Femur (tissue), 1 donor: Measurements from ENCODE around the gene TH.

Experiments
- DNase-seq: peaks from one replicate; pipeline ENCODE4 v3.0.0-alpha.2; 2017

The TH gene

DNA sequence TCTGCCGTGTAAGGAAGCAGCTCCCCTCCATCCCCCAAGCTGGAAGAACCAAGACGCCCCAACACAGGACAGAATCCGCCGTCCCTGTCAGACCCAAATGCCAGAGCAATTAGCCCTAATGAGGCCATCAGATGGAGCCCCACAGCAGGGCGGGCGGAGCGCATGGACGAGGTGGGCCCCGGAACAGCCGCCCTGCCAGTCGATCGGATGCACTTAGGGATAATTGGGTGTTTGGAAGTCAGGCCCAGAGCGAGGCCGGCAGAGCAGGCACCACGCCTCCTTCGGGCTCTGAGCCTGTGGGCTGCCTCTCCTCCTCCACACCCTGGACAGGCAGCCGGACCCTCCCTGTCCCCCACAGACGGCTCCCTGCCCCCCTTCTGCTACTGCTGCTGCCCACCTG is 5.5 kb upstream of the TH start:
- no peak for DNase-seq

DNA sequence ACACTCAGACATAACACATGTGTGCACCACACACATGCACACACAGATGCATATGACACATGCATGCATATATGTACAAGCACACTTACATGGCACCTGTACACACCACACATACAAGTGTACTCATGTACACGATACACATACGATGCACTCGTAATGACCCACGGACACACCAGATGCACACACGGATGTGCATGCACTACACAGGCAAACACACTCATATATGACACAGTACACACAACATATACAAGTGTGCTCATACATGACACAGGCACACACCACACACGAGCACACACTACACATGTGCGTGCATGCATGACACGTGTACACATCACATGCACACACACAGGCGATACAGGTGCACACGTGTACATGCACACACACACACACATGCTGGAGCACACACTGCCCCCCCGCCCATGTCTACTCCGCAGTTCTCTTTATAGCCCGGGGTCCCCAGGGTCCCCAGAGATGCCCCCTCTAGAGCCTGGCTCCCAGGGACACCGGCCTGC is 4.8 kb upstream of the TH start:
- no peak for DNase-seq

DNA sequence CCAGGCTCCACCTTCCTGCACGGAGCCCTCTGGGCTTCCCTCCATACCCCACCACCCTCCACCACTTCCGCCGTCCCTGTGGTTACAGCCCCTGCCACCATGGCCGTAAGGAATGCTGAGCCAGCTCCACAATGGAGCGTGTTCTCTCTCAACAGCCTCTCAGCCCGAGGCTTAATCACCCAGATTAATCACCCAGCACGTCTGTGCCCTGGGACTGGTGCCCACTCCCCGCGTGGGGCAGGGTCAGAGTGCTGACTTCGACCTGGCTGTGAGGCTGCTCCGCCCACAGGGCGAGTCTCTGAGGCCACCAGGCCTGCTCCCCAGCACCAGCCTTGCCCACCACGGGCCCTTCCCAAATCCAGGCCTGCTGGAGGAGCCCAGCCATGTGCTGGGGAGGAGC is 4.0 kb upstream of the TH start:
- no peak for DNase-seq

DNA sequence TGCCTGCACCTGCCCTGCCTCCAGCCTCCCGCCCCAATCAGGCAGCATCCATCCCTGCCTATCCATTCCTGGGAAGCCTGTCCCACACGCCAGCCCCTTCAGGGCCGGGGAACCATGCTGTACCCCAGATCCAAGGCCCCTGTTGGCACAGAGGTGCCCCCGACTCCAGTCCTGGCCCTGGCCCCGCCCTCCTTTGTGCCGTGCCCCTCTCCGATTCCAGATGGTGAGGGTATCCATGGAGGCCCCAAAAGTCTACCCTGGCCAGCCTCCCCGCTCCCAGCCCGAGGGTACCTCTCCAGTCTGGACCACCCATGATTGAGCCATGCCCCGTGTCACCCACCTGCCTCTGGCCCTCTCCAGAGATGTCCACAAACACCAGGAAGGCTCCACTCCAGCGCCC is 2.7 kb upstream of the TH start:
- no peak for DNase-seq

DNA sequence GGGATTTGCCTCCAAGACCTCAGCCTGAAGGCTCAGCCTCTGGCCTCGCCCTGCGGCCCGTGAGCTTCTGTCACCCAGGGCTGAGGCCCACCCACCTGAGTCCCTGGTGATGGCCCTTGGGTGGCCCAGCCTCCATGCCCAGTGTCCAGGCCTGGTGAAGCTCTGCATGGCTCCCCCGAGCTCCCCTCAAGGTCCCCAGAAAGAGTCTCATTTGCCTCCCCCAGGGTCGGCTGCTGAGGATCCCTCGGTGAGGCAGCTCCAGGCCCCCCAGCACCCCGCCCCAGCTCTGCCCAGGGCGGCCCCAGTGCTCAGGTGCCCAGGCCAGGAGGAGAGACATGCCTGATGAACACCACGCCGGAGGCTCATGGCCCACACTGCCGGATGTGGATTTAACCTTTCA is 2.1 kb upstream of the TH start:
- DNase-seq: no peak

DNA sequence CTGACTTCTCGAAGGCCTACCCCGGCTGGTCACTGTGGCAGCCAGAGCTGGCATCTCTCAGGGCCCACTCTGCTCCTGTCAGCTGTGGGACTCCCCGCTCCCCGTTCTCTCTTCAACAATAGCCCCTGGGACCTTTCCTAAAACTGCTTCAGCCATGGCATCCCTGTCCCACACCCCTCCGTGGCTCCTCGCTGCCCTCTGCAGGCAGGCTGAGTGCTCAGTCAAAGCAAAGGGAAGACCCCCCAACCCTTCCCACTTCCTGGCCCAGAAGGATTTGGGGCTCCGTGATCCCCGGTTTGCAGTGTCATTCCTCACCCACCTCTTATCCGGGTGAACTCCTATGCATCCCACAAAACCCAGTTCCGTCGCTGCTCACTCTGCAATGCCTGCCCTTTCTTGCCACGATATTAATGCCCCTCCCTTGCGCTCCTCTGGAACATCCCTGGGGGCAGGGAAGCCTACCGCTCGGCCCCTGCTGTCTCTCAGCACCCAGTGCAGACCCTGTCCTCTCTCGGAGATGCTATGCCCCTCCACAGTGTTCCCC is 1.6 kb upstream of the TH start:
- DNase-seq: no peak

DNA sequence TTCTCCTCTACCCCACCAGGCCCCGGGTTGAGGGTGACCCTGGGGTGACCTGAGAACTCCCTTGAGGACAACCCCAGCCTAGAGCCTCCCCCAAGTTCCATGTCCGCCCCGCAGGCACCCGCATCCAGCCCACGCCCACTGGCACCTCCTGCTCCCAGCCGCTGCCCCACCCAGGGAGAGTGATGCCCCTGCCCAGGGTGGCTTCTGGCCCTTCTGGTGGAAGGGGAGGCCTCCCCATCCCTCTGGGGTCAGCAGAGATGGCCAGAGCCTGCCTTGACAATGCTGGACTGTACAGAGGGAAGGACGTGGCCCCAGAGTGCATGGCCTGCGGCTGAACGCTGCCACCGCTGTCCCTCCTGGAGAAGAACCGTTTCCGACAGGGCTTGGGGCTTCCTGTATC is 1.1 kb upstream of the TH start:
- no peak for DNase-seq

DNA sequence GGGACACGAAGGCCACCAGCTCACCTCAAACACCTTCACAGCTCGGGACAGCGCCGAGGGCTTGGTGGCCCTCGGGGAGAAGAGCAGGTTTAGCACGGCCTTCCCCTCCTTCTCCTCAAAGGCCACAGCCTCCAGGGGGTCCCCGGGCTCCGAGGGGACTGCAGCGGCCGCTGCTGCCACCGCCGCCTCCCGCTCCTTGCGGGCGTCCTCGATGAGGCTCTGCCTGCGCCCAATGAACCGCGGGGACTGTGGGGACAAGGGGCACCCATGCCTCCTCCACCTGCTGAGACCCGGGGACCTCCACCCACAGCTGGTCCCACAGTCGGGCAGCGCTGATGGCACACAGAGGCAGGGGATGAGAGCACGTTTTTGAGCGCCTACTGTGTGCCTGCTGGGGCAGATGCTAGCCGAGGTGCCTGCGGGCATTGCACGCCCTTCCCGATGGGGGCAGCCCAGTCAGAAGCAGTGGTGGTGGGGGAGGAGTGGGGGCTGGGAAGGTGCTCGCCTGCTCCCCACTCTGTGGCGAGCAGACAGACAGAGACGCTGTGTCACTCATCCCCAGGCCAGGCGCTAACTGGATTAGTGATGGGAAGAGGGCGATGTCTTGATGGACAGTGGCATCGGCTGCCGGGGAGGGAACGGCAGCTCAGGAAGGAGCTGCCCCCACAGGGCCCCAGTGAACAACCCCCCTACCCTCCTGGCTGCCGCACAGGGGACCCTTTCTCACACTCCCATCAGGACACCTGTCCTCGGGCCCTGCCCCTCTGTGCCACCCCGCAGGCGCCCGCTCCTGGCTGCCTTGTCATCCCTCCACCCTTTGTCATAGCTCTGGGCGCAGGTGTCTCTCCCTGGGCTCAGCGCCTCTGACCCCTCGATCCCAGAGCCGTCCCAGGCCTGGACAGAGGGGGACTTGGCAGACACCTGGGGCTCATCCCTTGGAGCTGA is 1.7 kb downstream of the TH start:
- DNase-seq: no peak

DNA sequence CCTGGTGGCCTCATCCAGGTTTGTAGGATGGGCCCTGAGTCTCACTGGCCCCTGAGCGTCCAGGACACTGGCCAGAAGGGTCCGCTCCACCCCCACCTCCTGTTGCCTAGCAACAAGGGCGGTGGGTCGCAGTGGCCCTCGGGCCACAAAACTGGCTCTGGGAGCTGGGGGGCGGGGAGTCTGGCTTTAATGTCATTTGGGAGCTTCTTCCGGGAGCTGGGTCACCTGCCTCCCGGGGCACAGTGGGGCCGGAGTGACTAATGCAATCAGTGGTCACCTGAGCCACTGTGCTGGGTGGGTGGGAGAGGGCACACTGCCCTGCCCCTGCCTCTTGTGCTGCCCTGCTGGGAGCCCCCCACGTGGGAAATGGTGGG is 2.6 kb downstream of the TH start:
- no peak for DNase-seq

DNA sequence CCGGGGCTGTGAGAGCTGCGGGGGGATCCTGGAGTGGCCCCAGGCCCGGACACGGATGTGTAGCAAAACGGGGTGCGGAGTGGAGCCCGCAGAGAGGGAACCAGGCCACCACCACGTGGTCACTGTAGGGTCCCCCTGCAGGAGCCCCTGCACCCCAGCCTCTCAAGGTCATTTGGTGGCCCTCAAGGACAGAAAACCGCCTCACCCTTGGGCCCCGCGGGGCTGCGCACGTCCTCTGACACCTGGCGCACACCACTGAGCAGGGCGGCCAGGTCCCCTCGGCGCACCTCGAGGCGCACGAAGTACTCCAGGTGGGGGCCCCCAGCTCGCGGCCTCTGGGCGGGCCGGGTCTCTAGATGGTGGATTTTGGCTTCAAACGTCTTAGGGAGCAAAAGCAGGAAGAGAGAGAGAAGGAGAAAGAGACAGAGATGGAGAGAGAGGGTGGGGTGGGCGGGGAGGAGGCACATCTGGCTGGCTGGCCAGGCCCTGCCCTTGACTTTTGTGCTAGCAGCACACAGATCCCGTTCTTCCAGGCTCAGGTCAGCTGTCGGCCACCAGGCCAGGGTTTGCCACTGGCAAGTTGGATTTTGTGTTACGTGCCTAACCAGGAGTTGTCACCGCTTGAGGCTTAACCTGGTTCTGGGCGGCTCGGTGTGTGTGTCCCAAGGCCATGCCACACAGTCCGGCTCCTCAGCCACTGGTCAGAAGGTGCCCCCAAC is 3.2 kb downstream of the TH start:
- DNase-seq: no peak

DNA sequence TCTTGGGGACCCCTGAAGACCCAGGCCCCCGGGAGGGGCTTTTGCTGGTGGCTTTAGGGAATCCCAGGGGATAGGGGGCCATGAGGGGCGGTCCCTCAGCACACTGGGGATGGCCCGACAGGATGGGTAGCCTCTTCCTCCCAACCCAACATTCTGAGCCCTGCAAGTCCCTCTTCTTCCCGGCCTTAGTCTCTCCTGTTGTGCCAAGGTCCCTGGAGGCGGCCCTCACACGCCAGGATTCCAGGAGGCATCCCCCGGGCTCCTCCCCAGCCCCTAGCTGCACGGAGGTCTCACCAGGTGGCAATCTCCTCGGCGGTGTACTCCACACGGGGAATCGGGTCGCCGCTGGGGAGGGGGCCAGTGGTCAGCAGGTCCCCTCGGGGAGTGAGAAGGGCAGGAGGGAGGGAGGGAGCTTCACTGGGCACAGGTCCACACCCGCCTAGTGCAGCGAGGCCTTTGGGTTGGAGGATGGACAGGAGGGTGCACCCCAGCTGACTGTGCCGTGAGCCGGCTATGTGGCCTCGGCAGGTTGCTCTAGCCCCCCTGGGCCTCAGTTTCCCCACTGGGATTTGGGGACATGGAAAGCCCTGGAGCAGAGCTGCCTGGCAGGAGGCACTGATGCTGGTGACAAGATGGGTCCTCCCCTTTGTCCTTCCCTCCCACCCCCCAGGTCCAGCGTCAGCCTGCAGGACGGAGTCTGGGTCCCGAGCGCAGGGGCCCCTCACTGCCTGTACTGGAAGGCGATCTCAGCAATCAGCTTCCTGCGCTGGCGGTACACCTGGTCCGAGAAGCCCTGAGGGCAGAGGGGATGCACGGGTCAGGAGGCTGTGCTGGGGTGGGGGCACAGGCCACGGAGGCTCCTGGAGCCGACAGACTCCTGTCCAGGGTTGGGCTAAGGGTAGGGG is 4.2 kb downstream of the TH start:
- DNase-seq: no peak

DNA sequence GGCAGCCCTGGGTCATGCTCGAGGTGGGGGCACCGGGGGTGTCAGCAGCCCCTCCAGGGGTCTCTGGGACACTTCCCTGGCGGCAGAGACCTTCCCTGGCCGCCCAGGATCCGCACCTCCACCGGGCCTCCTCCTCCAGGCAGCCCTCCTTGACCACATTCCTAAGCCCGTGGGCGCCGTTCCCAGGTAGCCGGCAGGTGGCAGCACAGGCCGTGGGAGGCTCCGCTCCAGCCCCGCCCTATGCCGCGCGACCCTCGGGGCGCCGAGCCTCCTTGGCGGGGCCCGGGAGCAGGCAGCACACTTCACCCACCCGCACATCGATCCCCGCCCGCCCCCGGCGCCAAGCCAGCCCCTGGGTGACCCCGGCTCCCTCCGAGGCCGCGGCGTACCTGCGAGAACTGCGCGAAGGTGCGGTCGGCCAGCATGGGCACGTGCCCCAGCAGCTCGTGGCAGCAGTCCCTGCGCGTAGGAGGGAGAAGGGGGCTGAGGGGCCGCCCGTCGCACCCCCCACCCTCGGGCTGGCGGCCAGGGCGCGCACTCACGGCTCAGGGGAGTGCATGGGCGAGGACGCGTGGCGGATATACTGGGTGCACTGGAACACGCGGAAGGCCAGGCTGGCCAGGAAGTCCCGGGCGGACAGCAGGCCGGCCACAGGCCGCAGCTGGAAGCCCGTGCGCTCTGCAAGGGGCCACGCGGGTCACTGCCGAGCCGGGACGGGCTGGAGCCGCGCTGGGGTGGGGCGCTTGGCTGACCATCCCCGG is 5.3 kb downstream of the TH start:
- no peak for DNase-seq

DNA sequence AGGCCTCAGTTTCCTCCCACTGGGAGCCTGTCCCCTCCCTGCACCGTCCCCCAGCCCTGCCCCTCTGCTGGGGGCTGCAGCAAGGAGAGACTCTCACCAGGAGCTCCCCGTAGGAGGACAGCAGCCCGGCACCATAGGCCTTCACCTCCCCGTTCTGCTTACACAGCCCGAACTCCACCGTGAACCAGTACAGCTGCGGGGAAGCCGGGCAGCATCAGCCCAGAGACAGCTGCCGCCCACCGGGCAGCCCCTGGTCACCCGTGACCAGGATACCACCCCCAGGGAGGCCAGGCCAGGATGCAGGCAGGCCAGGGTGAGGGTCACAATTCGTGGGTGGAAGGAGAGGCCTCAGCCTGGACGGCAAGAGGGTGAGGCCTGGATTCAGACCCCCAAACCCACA is 6.0 kb downstream of the TH start:
- DNase-seq: no peak

DNA sequence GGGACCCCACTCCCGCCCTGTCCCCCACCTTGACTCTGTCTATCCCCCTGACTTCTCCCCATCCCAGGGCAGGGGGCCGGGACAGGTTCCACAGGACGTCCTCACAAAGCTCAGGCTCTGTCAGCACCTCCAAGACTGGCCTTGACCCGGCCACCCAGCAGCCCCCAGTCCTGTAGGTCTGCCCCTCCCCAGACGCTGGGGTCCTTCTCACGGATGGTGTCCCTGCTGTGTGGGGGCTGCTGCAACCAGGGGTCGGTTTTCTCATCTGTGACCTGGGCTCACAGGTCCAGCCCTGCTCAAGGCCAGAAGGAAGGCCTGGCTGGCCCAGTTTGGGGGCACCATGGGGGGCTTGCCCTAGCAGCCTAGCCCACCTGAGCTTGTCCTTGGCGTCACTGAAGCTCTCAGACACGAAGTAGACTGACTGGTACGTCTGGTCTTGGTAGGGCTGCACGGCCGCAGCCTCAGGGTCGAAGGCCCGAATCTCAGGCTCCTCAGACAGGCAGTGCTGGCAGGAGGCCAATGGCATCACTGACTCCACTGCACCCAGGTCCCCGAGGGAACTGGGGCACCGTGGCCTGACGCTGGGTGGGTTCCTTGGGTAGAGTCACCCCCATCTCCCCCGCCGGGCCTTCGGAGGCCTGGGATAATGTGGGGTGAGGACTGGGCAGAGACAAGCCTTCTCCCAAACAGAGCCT is 6.6 kb downstream of the TH start:
- DNase-seq: no peak

DNA sequence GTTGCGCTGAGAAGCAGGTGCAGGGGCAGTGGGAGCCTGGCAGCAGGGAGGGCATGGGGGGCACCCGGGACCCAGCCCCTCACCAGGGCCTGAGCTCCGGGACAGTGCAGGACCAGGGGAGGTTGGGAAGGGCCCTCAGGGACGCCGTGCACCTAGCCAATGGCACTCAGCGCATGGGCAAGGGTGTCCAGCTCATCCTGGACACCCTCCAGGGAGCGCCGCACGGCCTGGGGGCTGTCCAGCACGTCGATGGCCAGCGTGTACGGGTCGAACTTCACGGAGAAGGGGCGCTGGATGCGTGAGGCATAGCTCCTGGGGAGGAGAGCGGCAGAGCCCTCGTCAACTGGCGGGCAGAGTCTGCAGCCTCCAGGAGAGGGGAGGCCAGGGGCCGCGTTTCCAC is 7.5 kb downstream of the TH start:
- DNase-seq: no peak

DNA sequence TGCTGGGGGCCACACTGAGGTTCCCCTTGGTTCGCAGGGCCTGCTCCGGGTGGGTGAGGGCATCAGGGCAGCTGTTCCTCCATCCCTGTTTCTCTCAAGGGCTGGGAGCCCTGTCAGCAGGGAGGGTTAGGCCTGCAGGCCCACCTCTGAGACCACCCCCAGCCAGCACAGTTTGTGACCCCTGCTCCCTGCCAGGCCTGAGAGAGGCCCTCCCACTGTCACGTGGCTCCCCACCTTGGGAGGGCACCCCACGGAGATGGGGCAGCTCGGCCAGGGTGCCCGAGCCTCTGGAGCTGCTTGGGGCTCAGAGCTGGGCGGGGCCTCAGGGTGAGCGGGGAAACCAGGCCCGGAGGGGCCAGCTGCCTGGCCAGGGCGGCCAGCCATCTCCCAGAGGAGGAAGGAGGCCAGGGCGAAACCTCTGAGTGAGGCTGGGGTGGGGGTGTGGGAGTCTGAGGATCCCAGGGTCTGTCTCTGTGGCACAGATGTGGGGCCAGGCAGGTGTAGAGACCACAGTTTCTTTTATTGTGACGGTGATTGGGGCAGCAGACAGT is 8.1 kb downstream of the TH start:
- no peak for DNase-seq

DNA sequence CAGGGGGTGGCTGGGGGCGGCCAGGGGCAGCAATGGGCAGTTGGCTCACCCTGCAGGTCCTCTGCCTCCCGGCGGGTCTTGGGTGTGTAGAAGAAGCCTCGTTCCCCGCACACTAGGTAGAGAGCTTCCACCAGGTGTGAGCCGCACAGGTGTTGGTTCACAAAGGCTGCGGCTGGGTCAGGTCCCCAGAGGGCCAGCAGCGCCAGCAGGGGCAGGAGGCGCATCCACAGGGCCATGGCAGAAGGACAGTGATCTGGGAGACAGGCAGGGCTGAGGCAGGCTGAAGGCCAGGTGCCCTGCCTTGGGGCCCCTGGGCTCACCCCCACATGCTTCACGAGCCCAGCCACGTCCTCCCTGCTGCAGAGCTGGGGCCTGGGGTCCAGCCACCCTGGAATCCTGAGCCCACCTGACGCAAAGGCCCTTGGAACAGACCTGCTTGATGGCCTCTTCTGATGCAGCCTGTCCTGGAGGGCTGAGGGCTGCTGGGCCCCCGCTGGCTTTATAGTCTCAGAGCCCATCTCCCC is 10.8 kb downstream of the TH start, which contains the start of gene INS:
Gene INS (minus strand): TSS at position 474 of the 524 bp plus-strand sequence. CDS start 238 bp downstream, at position 236.
- no peak for DNase-seq

DNA sequence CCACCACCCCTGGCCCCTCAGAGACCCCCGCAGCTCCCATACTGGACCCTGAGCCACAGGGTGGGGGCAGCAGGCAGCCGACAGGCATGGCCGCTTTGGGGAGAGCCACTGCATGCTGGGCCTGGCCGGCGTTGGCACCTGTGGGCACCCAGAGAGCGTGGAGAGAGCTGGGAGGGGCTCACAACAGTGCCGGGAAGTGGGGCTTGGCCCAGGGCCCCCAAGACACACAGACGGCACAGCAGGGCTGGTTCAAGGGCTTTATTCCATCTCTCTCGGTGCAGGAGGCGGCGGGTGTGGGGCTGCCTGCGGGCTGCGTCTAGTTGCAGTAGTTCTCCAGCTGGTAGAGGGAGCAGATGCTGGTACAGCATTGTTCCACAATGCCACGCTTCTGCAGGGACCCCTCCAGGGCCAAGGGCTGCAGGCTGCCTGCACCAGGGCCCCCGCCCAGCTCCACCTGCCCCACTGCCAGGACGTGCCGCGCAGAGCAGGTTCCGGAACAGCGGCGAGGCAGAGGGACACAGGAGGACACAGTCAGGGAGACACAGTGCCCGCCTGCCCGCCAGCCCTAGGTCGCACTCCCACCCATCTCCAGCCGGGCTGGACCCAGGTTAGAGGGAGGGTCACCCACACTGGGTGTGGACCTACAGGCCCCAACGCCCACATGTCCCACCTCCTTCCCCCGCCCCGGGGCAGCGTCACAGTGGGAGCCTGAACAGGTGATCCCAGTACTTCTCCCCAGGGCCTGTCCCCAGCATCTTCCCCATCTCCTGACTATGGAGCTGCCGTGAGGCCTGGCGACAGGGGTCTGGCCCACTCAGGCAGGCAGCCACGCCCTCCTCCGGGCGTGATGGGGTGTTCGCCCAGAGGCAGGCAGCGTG is 11.8 kb downstream of the TH start:
- DNase-seq: no peak

DNA sequence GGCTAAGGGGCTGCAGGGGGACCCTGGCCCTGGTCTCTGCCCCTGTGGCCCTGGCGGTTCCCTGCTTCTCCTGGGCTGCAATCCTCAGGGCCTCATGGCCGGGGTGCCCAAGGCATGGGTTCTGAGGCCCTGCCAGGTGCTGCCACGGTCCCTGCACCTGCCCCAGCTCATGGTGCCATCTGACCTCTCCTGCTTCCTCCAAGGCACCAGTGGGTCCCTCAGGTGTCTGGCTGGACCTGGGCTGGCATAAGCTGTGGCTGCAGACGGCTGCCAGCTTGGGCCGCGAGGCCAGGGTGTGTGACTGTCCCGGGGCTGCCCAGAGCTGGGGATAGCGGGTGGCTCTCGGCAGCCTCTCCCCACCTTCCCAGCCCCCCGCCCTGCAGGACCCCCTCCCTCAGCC is 12.6 kb downstream of the TH start:
- DNase-seq: no peak

DNA sequence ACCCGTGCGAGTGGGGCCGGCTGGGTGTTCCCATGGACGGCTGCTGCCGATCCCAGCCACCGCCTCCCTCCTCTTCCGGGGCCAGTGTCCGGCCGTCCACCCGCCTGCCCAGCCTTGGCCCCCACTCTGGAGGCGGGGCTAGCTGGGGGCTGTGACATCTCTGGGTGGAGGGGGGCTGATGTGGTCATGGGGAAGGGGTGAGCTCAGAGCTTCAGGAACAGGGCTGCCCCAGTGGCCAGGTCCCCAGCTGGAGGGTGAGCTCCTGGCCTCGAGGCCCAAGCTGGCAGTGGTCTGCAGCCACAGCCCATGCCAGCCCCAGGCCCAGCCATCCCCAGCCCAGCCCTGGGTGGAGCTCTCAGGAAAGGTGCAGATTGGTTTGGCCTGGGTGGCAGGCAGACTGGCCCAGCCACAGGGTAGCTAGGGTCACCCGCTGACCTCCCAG is 13.3 kb downstream of the TH start:
- no peak for DNase-seq
